Camera-type eye (tissue), 1 donor: ENCODE data around the gene ZNF606. TPM values are rescaled to one million over a fixed set of nuclear protein-coding genes. Genes with fewer than 3 reads are reported as not detected.

Experiments used
- total RNA-seq: library from RNA; depleted of rRNA; stranded (reverse); fragments of >200 nt; gene quantifications from one replicate; pipeline ENCODE4 v1.2.3, GENCODE V29; 2014

Gene ZNF606
- total RNA-seq: 101 TPM

DNA sequence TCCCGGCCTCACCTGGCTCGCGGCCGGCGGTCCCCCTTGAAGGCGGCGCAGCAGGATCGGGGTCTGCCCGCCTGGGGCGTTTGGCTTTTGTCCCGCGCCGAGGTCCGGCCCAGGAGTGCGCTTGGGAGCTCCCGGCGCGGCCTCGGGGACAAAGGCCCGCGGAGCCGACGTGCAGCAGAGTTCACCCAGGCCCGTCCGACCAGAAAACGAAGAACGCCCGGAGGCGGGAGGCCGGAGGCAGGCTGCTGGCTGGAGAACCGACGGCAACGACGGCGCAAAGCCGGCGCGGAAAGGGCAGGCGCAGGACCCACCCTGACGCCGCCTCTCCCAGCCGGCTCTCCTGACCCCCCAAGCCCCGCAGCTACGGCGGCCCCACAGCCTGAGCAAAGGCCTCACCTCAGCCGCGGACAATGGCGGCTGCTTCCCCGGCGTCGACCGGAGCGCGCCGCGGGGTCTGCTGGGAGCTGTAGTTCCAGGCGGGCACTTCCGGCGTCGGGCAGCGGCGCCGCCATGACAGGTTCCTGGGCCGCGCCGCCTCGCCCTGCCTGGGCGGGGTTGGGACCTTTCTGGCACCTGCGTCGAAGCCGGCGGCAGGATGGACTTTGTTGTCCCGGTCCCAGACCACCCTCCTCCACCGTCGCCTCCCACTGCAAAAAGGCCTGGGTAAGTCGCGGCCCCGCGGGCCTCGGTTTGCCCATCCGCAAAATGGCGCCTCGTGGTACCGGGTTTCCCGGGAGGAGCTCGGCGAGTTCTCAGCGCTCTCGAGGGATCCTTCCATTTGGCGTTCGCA, at the start of gene ZNF606:
TSS of gene ZNF606 (minus strand) at position 437 of the 790 bp plus-strand sequence. CDS start 1,501 bp downstream, outside the sequence.

DNA sequence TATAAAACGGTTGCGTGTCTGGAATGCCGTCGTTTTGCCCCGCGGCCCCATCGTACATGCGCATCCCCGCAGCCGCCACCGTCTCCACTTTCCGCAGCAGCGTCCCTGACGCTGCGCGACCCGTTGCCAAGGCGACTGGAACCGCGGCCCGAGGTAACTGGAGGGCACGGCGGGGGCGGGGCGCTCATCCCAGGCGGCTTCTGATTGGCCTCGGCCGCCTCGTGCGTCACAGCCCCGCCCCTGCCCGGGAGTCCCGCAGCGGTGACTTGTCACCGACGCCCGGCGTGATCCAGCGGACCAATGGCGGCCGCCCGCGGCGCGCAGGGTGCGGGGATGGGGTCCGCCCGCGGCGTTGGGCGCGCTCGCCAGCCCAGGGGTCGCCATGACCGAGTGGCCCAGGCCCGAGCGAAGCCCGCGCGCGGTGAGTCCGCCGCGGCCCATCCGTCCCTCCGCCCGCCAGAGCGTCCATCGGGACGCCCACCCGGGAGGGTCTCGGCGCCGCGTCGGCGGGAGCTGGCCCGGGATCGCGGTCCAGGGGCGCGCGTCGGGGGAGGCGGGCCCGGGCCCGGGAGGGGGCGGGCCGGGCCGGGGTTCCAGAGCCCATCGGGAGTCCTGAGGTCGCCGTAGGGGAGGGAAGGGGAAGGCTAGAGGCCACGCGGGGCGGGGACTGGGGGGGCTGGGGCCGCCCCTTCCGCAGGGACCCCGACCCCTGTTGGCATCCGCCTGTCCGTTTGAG, 31.3 kb upstream of the ZNF606 start, which contains the start of gene ZSCAN1:
TSS of gene ZSCAN1 (plus strand) at position 285 of the 736 bp plus-strand sequence. CDS start 3,812 bp downstream, outside the sequence.

DNA sequence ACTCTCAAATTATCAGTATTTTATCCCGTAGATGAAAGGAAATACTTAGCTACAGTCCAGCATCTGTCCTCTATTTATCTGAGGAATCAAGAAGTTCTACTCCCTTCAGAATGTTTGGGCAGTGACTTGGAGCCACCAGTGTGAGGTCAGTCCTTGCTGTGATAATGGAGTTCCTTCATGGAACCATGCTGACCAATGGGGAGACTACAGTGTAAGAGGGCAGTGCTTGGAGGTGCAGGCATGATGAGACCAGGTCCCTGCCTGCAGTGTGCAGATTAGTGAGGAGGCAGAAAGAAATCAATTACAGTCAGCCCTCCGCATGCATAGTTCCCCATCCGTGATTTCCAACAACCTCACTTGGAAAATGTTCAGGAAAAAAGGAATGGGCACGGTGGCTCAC, 28.2 kb downstream of the ZNF606 start, which contains the start of gene C19orf18:
TSS of gene C19orf18 (minus strand) at position 101 of the 400 bp plus-strand sequence. CDS start 102 bp downstream, outside the sequence.

DNA sequence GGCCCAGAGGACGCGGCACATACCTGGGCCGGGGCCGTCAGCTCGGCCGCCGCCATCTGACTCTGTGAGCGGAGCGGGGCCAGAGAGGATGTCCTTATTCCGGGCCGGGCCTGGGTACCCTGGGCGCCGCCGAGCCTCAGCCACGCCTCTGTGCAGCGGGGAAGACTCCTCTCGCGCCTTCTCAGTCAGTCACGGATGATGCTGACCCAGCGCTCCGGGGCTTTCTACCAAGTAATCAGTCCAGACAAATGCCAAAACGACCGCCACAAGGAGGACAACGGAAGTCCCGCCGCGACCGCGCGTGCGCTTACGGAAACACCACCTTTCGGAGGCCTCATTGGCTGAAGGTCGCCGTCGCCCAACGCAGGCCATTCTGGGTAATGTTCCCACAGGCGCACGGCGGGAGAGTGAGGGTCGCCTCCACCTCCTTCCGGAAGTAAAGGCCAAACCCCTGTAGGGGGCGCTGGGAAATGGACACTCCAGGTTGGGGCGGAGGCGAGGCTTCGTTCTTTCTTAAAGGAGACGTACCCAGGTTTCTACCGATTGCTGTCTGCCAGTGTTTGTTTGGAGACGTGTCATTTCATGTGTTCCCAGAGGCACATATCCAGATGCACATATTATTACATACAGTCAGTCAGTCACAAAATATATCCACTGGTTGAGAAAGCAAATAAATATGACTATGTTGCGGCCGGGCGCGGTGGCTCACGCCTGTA, 55.0 kb downstream of the ZNF606 start, which contains the start of gene ZNF256:
TSS of gene ZNF256 (minus strand) at position 288 of the 716 bp plus-strand sequence. CDS start at position 56, 232 bp downstream.

DNA sequence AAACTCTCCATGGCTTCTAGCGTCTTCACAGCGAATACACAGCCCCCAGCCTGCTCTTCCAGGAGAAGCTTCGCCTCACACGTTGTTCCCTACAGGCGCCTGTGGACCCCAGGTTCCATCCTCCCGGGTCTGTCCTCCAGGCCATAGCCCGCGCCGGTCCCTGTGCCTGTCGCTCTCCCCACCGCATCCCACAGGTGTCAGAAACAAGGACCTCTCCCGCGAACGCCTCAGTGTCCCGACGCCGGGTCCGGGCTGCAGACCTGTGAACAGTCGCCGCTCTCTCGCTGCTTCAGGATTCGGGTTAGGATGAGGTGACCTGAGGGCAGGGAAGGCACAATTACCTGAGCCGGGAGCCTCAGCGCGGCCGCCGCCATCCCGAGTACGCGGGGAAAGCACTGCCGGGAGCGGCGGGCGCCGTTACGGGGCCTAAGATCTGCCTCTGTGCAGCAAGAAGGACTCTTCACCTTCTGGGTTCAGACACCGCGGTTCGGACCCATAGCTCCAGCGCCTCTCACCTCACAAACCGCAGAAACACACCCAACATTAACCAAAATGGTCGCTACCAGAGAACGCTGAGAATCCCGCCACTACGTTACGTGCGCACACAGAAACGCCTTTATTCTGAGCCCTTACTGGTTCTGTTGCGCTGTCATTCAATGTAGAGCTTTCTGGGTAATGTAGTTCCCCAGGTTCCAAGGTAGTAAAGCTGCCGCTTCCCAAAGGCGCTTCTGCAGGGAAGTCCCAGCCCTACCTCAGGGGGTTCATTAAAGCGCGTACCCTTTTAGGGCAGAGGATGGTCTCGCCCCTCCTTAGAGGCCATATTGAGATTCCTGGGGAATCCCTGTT, 67.6 kb downstream of the ZNF606 start, which contains the start of gene ZNF418:
TSS of gene ZNF418 (minus strand) at position 583 of the 846 bp plus-strand sequence. CDS start 1,580 bp downstream, outside the sequence.

Other genes starting within 250 kb of the ZNF606 start
- gene ZNF586, start 233.1 kb downstream of the ZNF606 start, total RNA-seq: 46.6 TPM
- 10.1 TPM for gene ZNF552, start 187.9 kb downstream of the ZNF606 start, total RNA-seq
- 30.3 TPM for gene ZNF587B, start 172.5 kb downstream of the ZNF606 start, total RNA-seq
- gene ZNF587, start 153.0 kb downstream of the ZNF606 start, total RNA-seq: 65.3 TPM
- 32.8 TPM for gene ZNF814, start 113.8 kb downstream of the ZNF606 start, total RNA-seq
- gene ZNF417, start 86.2 kb downstream of the ZNF606 start, total RNA-seq: 52.0 TPM
- 31.7 TPM for gene ZNF418, start 67.4 kb downstream of the ZNF606 start, total RNA-seq
- gene ZNF256, start 55.1 kb downstream of the ZNF606 start, total RNA-seq: 19.6 TPM
- gene C19orf18, start 28.3 kb downstream of the ZNF606 start, total RNA-seq: 0.66 TPM
- 0.38 TPM for gene ZSCAN1, start 31.2 kb upstream of the ZNF606 start, total RNA-seq
- 25.1 TPM for gene ZNF135, start 56.5 kb upstream of the ZNF606 start, total RNA-seq
- 140 TPM for gene ZSCAN18, start 95.4 kb upstream of the ZNF606 start, total RNA-seq
- gene ZNF329, start 148.0 kb upstream of the ZNF606 start, total RNA-seq: 30.3 TPM
- 37.1 TPM for gene ZNF274, start 180.2 kb upstream of the ZNF606 start, total RNA-seq
- 105 TPM for gene ZNF544, start 226.1 kb upstream of the ZNF606 start, total RNA-seq